ENCODE results near the gene KRTAP5-1.
"Not testable (repeated sequence)": the region's sequence is repeated elsewhere in the genome, so short reads cannot be mapped to it uniquely, and the experiment has no call there.

The KRTAP5-1 gene

DNA sequence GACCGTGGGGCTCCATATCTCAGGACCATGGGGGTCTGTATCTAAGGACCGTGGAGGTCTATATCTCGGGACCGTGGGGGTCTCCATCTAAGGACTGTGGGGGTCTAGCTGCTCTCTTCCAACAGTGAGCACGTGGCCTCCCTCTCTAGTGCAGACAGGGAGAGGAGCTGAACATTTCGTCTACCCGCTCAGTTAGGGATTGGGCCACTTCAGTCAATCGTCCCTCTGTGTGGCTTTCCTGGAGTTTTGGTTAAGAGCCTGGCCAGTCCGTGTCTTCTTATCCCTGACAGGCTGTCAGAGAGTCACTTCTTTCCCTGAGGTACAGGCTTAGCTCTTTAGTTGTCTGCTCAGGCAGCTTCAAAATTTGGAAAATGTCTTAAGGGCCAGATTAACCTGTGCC lies 3.1 kb downstream of the KRTAP5-1 start:
- TF ChIP-seq, protein P1, sequence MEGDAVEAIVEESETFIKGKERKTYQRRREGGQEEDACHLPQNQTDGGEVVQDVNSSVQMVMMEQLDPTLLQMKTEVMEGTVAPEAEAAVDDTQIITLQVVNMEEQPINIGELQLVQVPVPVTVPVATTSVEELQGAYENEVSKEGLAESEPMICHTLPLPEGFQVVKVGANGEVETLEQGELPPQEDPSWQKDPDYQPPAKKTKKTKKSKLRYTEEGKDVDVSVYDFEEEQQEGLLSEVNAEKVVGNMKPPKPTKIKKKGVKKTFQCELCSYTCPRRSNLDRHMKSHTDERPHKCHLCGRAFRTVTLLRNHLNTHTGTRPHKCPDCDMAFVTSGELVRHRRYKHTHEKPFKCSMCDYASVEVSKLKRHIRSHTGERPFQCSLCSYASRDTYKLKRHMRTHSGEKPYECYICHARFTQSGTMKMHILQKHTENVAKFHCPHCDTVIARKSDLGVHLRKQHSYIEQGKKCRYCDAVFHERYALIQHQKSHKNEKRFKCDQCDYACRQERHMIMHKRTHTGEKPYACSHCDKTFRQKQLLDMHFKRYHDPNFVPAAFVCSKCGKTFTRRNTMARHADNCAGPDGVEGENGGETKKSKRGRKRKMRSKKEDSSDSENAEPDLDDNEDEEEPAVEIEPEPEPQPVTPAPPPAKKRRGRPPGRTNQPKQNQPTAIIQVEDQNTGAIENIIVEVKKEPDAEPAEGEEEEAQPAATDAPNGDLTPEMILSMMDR (IDR thresholded peaks at IDR 0.05; ENCODE audit: insufficient read depth, low read length, poor library complexity, severe bottlenecking), result no peak
- TF ChIP-seq EZH2phosphoT487 (conservative IDR thresholded peaks at IDR 0.05; ENCODE audit: low read length), result no peak
- no peak overlapping the region for H3K27ac ChIP-seq (ENCODE audit: low read depth, low read length)
- H3K27me3 ChIP-seq (ENCODE audit: low read length), result no peaks in the 10 kb centered on the region
- no peak overlapping the region for H3K4me2 ChIP-seq (ENCODE audit: low read depth, low read length, poor library complexity, severe bottlenecking)
- no peaks in the 10 kb centered on the region for H3K36me3 ChIP-seq (ENCODE audit: low read length)
- no peaks in the 10 kb centered on the region for H4K20me1 ChIP-seq (ENCODE audit: low read depth, low read length)
- no peaks in the 10 kb centered on the region for H3K9me2 ChIP-seq (replicated peaks; ENCODE audit: insufficient read depth, low read length)
- H2AFZ ChIP-seq (ENCODE audit: low read depth, low read length, severe bottlenecking), result no peak overlapping the region
- no peak overlapping the region for H3K9ac ChIP-seq (ENCODE audit: low read length)
- no peak overlapping the region for H3K4me3 ChIP-seq (ENCODE audit: insufficient read depth, low read length, poor library complexity, severe bottlenecking)
- no peaks in the 10 kb centered on the region for H3K79me2 ChIP-seq (ENCODE audit: insufficient read depth, low read length)
- H3F3A ChIP-seq (ENCODE audit: insufficient read depth), result no peaks in the 10 kb centered on the region
- H3K9me3 ChIP-seq (ENCODE audit: insufficient read depth, low read length), result no peaks in the 10 kb centered on the region

DNA sequence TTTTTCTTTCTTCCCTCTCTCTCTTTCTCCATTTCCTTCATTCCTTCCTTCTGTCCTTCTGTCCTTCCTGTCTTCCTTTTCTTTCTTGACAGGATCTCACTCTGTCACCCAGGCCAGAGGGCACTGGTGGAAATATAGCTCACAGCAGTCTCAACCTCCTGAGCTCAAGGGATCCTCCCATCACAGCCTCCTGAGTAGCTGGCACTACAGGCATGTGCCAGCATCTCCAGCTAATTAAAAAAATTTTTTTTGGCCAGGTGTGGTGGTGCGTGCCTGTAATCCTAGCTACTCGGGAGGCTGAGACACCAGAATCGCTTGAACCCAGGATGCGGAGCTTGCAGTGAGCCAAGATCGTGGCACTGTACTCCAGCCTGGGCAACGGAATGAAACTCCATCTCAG lies 8.3 kb downstream of the KRTAP5-1 start:
- Histone ChIP-seq H3K4me2 (ENCODE audit: low read depth, low read length, poor library complexity, severe bottlenecking) (no peak overlapping the region), H3K36me3 (ENCODE audit: low read length) (no peaks in the 10 kb centered on the region), H2AFZ (ENCODE audit: low read depth, low read length, severe bottlenecking) (no peak overlapping the region), H3K27ac (ENCODE audit: low read depth, low read length) (no peak overlapping the region), H3K9ac (ENCODE audit: low read length) (no peak overlapping the region), H3K9me3 (ENCODE audit: insufficient read depth, low read length) (no peaks in the 10 kb centered on the region), H3K27me3 (ENCODE audit: low read length) (no peaks in the 10 kb centered on the region), H4K20me1 (ENCODE audit: low read depth, low read length) (no peaks in the 10 kb centered on the region), H3F3A (ENCODE audit: insufficient read depth) (no peaks in the 10 kb centered on the region), H3K4me3 (ENCODE audit: insufficient read depth, low read length, poor library complexity, severe bottlenecking) (no peak overlapping the region), H3K79me2 (ENCODE audit: insufficient read depth, low read length) (no peaks in the 10 kb centered on the region), H3K9me2 (replicated peaks; ENCODE audit: insufficient read depth, low read length) (no peaks in the 10 kb centered on the region)
- TF ChIP-seq EZH2phosphoT487 (conservative IDR thresholded peaks at IDR 0.05; ENCODE audit: low read length), result no peak
- TF ChIP-seq, protein P1 (IDR thresholded peaks at IDR 0.05; ENCODE audit: insufficient read depth, low read length, poor library complexity, severe bottlenecking), result no peak

DNA sequence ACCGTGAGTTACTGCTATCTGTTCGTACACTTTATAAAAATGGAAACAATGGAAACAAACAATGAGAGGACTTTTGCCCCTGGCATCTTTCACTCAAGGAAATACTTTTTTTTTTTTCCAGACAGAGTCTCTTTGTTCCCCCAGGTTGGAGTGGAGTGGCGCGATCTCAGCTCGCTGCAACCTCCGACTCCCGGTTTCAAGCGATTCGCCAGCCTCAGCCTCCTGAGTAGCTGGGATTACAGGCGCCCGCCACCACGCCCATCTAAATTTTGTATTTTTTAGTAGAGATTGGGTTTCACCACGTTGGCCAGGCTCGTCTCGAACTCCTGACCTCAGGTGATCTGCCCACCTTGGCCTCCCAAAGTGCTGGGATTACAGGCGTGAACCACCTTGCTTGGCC lies 9.3 kb downstream of the KRTAP5-1 start:
- H3K9me3 ChIP-seq (ENCODE audit: insufficient read depth, low read length); H3K4me3 ChIP-seq (ENCODE audit: insufficient read depth, low read length, poor library complexity, severe bottlenecking); H3K36me3 ChIP-seq (ENCODE audit: low read length); H3K9ac ChIP-seq (ENCODE audit: low read length); H3F3A ChIP-seq (ENCODE audit: insufficient read depth); H2AFZ ChIP-seq (ENCODE audit: low read depth, low read length, severe bottlenecking); H3K4me2 ChIP-seq (ENCODE audit: low read depth, low read length, poor library complexity, severe bottlenecking); H3K27ac ChIP-seq (ENCODE audit: low read depth, low read length); H3K27me3 ChIP-seq (ENCODE audit: low read length); H4K20me1 ChIP-seq (ENCODE audit: low read depth, low read length); H3K9me2 ChIP-seq (replicated peaks; ENCODE audit: insufficient read depth, low read length); H3K79me2 ChIP-seq (ENCODE audit: insufficient read depth, low read length): not testable (repeated sequence)

DNA sequence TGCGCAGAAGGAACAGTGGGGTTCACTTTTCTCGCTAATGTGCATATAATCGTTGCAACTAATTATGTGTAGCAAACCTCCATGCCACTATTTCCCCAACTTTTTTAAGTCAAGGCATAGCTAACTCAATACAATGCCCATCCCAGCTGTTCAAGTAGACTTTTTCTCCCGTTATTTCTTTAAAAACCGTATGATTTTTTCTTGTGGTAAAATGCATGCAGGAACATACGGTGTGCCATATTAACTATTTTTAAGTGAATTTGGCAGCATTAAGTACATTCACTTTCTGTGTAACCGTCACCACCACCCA lies 10.2 kb downstream of the KRTAP5-1 start:
- no peaks in the 10 kb centered on the region for H3K36me3 ChIP-seq (ENCODE audit: low read length)
- no peak overlapping the region for H2AFZ ChIP-seq (ENCODE audit: low read depth, low read length, severe bottlenecking)
- no peaks in the 10 kb centered on the region for H3K27me3 ChIP-seq (ENCODE audit: low read length)
- no peak overlapping the region for H3K4me3 ChIP-seq (ENCODE audit: insufficient read depth, low read length, poor library complexity, severe bottlenecking)
- H3F3A ChIP-seq (ENCODE audit: insufficient read depth), result no peaks in the 10 kb centered on the region
- TF ChIP-seq, protein P1 (IDR thresholded peaks at IDR 0.05; ENCODE audit: insufficient read depth, low read length, poor library complexity, severe bottlenecking), result no peak
- 0 out of 2 replicates have a peak, but pooled peaks have one; percentile 46 for TF ChIP-seq EZH2phosphoT487 (conservative IDR thresholded peaks at IDR 0.05; ENCODE audit: low read length)
- H3K4me2 ChIP-seq (ENCODE audit: low read depth, low read length, poor library complexity, severe bottlenecking), result no peak overlapping the region
- no peaks in the 10 kb centered on the region for H3K9me2 ChIP-seq (replicated peaks; ENCODE audit: insufficient read depth, low read length)
- no peaks in the 10 kb centered on the region for H4K20me1 ChIP-seq (ENCODE audit: low read depth, low read length)
- no peak overlapping the region for H3K27ac ChIP-seq (ENCODE audit: low read depth, low read length)
- H3K9ac ChIP-seq (ENCODE audit: low read length), result no peak overlapping the region
- H3K79me2 ChIP-seq (ENCODE audit: insufficient read depth, low read length), result no peaks in the 10 kb centered on the region
- no peaks in the 10 kb centered on the region for H3K9me3 ChIP-seq (ENCODE audit: insufficient read depth, low read length)
